ENCODE results near the gene SPEM2.
"Not testable (repeated sequence)": the region's sequence is repeated elsewhere in the genome, so short reads cannot be mapped to it uniquely, and the experiment has no call there.

The SPEM2 gene

GRCh38 chr17:7442142-7442541 lies 16.7 kb downstream of the SPEM2 start:
- no peak for DNase-seq (ENCODE audit: low read depth in 2 of 2)

- DNase-seq (ENCODE audit: low read depth in 2 of 2): no peak
Observed at GRCh38 chr17:7443499-7444485, 18.4 kb downstream of the SPEM2 start.

- no peak for DNase-seq (ENCODE audit: low read depth in 2 of 2)
Observed at GRCh38 chr17:7444682-7445618, 19.5 kb downstream of the SPEM2 start, which contains the start of gene CHRNB1. TSS of gene CHRNB1 (plus strand) at chr17:7445061. CDS start at chr17:7445128, 67 bp downstream.

GRCh38 chr17:7445619-7445968 lies 20.2 kb downstream of the SPEM2 start:
- no peak for DNase-seq (ENCODE audit: low read depth in 2 of 2)

- no peak for DNase-seq (ENCODE audit: low read depth in 2 of 2)
Observed at GRCh38 chr17:7448461-7448860, 23.0 kb downstream of the SPEM2 start.

GRCh38 chr17:7459961-7460545 lies 34.6 kb downstream of the SPEM2 start:
- DNase-seq (ENCODE audit: low read depth in 2 of 2): no peak

- no peak for DNase-seq (ENCODE audit: low read depth in 2 of 2)
Observed at GRCh38 chr17:7460850-7461660, 35.6 kb downstream of the SPEM2 start.

GRCh38 chr17:7462474-7463371 lies 37.3 kb downstream of the SPEM2 start:
- DNase-seq (ENCODE audit: low read depth in 2 of 2): no peak

- no peak for DNase-seq (ENCODE audit: low read depth in 2 of 2)
Observed at GRCh38 chr17:7463372-7463846, 38.0 kb downstream of the SPEM2 start.

GRCh38 chr17:7464081-7464480 lies 38.7 kb downstream of the SPEM2 start:
- DNase-seq (ENCODE audit: low read depth in 2 of 2): no peak

GRCh38 chr17:7465597-7466275 lies 40.3 kb downstream of the SPEM2 start:
- DNase-seq (ENCODE audit: low read depth in 2 of 2): no peak

- DNase-seq (ENCODE audit: low read depth in 2 of 2): no peak
Observed at GRCh38 chr17:7466318-7466638, 40.9 kb downstream of the SPEM2 start.

- no peak for DNase-seq (ENCODE audit: low read depth in 2 of 2)
Observed at GRCh38 chr17:7466639-7467341, 41.4 kb downstream of the SPEM2 start.

- DNase-seq (ENCODE audit: low read depth in 2 of 2): no peak
Observed at GRCh38 chr17:7467498-7467897, 42.1 kb downstream of the SPEM2 start.

GRCh38 chr17:7468290-7468689 lies 42.9 kb downstream of the SPEM2 start:
- DNase-seq (ENCODE audit: low read depth in 2 of 2): no peak

GRCh38 chr17:7468804-7469389 lies 43.5 kb downstream of the SPEM2 start:
- DNase-seq (ENCODE audit: low read depth in 2 of 2): no peak

- DNase-seq (ENCODE audit: low read depth in 2 of 2): not testable (repeated sequence)
Observed at GRCh38 chr17:7469843-7470242, 44.4 kb downstream of the SPEM2 start.

- not testable (repeated sequence) for DNase-seq (ENCODE audit: low read depth in 2 of 2)
Observed at GRCh38 chr17:7470457-7470973, 45.1 kb downstream of the SPEM2 start.

All from stimulated activated CD4-positive, alpha-beta T cell treated with anti-CD3 and anti-CD28 coated beads, Interleukin-1b, Interleukin-23, amount 100 ng/mL, for 1 hour (primary cell).